HG03045 (cell line): Measurements from ENCODE around the gene FARS2.

Experiments
- ATAC-seq: cut with Tn5 transposase; IDR thresholded peaks from one replicate; pipeline ENCODE4 v1.9.1; 2021; ENCODE audit warnings: mild to moderate bottlenecking, moderate library complexity; ENCODE audit not compliant: unreplicated experiment

FARS2 gene

DNA sequence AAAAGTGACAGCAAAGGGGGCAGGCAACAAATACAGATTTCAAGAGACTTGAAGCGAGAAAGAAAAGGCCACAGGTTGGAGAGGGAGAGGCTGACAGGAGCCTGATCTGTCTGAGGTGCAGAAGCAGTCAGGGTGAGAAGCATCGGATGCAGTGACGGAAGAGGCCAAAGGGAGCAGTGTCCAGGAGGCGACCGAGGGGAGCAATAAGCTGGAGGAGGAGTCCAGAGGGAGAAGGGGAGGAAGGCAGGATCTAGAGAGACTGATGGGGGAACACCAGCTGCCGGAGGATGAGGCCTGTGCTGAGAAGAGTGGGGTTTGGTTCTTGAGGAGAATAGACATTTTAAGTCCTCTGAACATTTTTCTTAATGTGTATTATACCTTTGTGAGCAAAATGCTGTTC lies 23.8 kb downstream of the FARS2 start:
- no peak for ATAC-seq

DNA sequence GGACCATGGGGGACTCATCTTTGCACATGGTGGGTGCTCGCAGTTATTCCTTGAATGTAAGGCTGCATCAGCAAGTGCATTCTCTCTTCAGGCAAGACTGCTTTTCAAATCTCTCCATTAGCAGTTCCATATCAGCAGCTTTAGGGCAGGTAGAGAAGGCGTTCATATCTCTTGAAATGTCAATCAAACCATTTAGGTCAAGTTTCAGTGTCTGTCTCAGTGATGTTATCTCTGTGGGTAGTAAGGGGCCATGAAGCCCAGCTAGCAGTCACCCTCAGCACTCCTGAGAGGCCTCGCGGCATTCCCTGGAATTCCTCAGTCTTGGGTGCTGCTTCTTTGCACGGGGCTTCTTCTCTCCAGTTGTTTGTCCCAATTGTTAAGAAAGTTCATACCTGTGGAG lies 24.2 kb downstream of the FARS2 start:
- no peak for ATAC-seq

DNA sequence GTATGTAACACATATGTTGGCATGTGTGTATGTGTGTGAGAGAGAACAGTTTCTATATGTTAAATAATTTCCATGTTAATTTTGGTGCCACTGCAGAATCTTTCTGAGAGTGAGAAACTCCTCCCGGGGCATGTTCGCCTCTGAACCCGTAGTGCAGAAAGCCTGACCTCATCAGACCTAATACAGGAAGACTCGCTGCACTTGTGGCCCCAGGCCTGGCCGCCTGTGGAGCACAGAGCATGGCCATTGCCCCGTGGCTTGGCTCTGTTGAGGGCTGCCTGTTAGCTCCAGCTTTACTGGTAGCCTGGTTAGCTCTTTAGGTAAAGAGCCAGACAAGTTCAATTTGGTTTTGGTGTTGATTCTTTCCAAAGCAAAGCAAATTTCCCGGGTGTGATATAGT lies 25.5 kb downstream of the FARS2 start:
- ATAC-seq, result no peak

DNA sequence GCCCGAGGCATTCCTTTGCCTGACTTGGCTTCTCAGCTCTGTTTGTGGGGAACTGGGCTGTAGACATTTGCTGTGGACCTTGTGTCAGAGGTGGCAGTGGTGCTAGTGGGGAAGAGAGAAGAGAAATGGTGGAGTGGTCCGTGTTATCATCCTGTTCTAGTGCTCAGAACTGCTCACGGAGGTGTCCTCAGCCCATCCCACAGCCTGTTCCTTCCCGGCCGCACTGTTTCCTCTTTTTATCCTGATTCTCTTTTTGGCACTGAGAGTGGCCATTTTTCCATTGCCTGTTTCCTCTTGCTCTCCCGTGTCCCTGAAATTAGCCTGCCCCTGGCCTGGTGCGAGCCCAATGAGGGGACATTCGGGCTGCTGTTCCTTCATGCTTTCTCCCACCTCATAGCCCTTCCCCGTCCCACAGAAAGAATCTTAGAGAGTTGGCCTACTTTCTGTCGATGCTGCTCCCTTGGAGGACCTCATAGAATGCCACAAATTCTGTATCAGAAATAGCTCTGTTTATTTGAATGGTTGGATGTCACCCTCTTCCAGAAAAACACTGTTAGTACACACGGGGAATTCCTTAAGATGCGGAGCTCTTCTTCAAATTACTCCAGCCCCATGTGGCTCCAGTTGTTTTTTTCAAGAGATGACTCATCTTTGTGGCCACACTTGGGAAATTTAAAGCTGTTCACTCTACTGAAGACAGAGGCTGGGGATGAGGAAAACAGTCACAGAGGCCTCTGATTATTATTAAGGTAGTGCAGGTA lies 26.1 kb downstream of the FARS2 start:
- no peak for ATAC-seq

GRCh38 chr6:5287966-5288297 lies 26.6 kb downstream of the FARS2 start:
- no peak for ATAC-seq

DNA sequence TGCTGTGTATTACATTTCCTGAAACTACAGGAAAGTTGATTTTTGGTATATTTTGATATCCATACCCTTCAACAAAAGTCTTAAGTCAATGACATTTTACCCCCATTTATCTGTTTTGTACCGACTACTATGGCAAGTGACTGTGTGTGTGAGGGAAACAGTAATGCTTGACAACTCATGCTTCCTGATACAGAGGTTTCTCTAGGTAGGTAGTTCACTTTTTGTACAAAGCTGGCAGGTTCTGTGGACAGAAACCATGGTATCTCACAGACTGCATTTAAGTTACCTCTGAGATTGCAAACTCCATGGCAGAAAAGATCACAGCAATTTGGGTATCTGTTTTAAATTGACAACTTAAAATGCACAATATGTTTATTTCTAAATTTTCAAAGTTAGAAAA lies 28.8 kb downstream of the FARS2 start:
- ATAC-seq, result no peak

- no peak for ATAC-seq
Observed at GRCh38 chr6:5290500-5290899, 29.2 kb downstream of the FARS2 start.

GRCh38 chr6:5292154-5292553 lies 30.8 kb downstream of the FARS2 start:
- no peak for ATAC-seq

GRCh38 chr6:5293692-5294091 lies 32.4 kb downstream of the FARS2 start:
- ATAC-seq, result no peak

DNA sequence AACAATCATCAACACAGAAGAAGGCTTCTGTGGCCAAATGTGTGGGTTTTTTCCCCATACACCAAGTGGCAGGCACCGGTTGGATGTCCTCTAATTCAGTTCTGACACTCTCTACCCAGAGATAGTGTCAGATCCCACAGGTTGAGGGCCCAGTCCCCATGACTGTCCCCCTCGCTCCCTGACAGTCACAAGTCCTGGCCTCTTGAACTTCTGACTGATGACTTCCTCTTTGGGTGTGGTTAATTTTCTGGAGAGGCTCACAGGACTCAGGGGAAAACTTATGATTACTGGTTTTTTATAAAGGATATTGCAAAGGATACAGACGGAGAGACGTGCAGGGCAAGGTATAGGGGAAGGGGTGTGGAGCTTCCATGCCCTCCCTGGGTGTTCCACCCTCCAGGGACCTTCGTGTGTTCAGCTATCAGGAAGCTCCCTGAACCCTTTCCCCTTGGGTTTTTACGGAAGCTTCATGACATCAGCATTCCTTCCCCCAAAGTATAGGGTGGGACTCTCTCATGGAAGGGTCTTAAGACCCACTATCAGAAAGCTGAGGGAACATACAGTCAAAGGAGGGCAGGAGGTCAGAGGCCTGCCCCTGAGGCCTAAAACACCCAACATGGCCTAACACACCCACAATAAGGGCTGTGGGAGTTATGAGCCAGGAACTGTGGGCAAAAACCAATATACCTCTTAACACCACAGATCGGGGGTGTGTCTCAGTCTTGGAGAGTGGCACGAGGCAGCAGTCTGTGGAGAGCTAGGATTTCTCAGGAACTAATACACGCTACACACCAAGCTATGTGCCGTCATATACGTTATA lies 33.3 kb downstream of the FARS2 start:
- ATAC-seq, result no peak

GRCh38 chr6:5295623-5296022 lies 34.3 kb downstream of the FARS2 start:
- no peak for ATAC-seq

GRCh38 chr6:5300206-5300764 lies 39.0 kb downstream of the FARS2 start:
- ATAC-seq, result no peak

GRCh38 chr6:5302220-5302946 lies 41.1 kb downstream of the FARS2 start:
- peak; percentile 76 for ATAC-seq

GRCh38 chr6:5302995-5303622 lies 41.8 kb downstream of the FARS2 start:
- peak; percentile 86 for ATAC-seq

DNA sequence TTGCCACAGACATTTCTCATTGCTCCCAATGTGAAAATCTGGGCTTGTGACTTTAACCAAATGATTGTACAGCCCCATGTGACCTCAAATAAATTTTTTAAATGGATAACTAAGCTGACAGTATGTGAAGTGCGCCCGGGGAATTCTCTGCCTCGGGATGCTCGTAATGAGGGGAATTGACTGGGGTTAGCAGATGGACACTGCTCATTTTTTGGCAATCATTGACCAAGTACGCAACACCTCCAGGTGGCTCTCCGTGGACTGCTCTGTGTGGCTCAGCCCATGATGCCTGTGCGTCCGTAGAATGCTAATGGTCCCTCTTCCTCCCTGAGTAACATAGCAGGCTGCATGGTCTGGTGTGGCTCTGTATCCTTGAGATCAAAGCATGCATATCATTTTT lies 42.4 kb downstream of the FARS2 start:
- no peak for ATAC-seq

DNA sequence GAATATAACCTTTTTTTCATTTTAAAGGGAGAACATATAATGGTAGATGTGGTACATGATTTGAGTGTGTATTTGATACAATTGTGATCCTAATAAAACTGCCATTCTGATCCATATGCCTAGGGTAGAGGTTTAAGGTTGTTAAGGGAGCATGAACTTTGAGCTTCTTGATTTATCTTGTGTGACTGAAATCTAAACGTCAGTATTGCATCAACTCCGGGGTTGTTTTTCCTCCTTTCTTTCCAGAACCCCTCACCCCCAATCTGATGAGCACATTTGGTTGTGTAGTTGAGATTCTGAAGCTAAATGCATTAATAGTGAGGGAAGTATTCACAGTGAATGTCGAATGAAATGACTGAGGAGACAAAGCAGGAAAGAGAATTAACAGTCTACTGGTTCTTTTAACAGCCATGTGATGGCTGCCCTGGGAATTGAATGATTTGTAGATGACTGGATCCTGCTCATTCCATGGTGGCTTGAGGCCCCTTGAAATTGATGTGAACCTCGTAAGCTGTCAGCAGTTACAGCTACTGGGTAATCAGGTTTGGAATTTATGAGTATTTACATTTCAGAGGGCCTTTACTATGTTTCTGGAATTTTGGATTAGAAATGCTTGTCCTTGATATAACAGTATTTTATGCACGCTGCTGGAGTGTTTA lies 44.8 kb downstream of the FARS2 start:
- ATAC-seq, result no peak

DNA sequence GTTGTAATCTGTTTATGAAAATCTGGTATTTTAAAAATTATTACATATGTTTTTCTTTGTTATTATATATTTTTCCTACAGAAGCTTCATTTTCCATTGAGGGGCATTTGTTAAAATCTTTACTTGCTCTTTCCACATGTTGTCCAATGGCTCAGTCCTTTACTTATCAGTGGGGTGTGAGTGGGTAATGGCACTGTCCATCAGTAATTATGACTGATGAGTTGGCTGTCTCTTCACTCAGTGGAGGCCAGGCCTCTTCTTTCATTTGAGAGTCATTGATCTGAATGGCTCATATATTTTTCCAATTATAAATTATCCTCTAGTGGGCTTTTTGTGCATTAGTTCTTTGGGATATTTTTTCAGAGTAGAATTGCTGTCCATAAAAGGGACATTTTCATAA lies 45.7 kb downstream of the FARS2 start:
- no peak for ATAC-seq

DNA sequence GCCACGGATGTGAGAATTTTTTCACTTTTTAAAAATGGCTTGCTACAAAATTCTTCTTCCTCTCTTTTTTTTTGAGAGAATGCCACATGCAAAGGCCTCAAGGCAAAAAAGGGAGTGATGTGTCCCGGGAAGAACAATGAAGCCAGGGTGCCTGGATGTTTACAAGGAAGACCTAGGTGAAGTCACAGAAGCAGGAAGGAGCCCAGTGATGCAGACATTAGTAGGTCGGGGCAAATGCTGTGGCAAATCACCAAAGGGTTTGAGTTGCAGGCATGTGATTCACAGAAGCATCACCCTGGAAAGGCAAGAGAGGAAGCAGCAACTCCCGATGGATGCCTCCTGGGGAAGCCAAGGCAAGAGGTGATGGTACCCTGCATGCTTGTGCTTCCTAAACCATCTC lies 46.8 kb downstream of the FARS2 start:
- ATAC-seq, result no peak

GRCh38 chr6:5314191-5314865 lies 53.0 kb downstream of the FARS2 start:
- no peak for ATAC-seq

- ATAC-seq, result no peak
Observed at GRCh38 chr6:5315881-5316280, 54.6 kb downstream of the FARS2 start.
